Measurements from ENCODE around the gene CTSA. TPM values are rescaled to one million over a fixed set of nuclear protein-coding genes. Genes with fewer than 3 reads are reported as not detected.

CTSA gene
- total RNA-seq, 1 donor from 2014 or later = 69.0 TPM

DNA sequence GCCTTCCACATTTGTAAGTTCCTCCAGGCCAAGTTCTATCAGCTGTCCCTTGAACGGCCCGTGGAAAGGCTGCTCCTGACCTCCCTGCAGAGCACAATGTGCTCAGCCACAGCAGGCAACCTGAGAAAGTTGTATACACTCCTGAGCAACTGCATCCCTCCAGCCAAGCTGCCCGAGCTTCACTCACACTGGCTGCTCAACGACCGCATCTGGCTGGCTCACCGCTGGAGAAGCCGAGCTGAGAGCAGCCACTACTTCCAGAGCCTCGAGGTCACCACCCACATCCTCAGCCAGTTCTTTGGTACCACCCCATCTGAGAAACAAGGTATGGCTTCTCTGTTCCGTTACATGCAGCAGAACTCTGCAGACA is 8.1 kb upstream of the CTSA start:
- H3K27ac ChIP-seq (ENCODE audit: low read depth, low read length) = no peak overlapping the region
- H3K79me2 ChIP-seq (ENCODE audit: insufficient read depth, low read length) = peaks cover 31% of the 10 kb centered on the region
- Mint-ChIP-seq H3K36me3 (ENCODE audit: low read depth, unreplicated experiment) (peaks cover 20% of the 10 kb centered on the region), H3K4me1 (ENCODE audit: low read depth, unreplicated experiment) (peaks cover 18% of the 10 kb centered on the region), H3K4me3 (ENCODE audit: unreplicated experiment) (peak overlapping the region; percentile 55), H3K9me3 (ENCODE audit: unreplicated experiment) (no peaks in the 10 kb centered on the region), H3K27me3 (ENCODE audit: low read depth, unreplicated experiment) (no peaks in the 10 kb centered on the region), H3K27ac (ENCODE audit: unreplicated experiment) (no peak overlapping the region)
- H3K4me2 ChIP-seq (ENCODE audit: low read length) = no peak overlapping the region
- TF ChIP-seq, protein P1, sequence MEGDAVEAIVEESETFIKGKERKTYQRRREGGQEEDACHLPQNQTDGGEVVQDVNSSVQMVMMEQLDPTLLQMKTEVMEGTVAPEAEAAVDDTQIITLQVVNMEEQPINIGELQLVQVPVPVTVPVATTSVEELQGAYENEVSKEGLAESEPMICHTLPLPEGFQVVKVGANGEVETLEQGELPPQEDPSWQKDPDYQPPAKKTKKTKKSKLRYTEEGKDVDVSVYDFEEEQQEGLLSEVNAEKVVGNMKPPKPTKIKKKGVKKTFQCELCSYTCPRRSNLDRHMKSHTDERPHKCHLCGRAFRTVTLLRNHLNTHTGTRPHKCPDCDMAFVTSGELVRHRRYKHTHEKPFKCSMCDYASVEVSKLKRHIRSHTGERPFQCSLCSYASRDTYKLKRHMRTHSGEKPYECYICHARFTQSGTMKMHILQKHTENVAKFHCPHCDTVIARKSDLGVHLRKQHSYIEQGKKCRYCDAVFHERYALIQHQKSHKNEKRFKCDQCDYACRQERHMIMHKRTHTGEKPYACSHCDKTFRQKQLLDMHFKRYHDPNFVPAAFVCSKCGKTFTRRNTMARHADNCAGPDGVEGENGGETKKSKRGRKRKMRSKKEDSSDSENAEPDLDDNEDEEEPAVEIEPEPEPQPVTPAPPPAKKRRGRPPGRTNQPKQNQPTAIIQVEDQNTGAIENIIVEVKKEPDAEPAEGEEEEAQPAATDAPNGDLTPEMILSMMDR (IDR thresholded peaks at IDR 0.05; ENCODE audit: insufficient read depth, low read depth, low read length) = no peak
- TF ChIP-seq EZH2 (IDR thresholded peaks at IDR 0.05; ENCODE audit: insufficient read depth, low read length) = no peak
- H3K9ac ChIP-seq (ENCODE audit: low read length) = no peak overlapping the region
- H3K4me3 ChIP-seq (ENCODE audit: insufficient read depth, low read depth, low read length) = no peak overlapping the region
- H3K27me3 ChIP-seq (ENCODE audit: insufficient read depth, low read length) = no peaks in the 10 kb centered on the region
- peaks cover 12% of the 10 kb centered on the region for H3K36me3 ChIP-seq (ENCODE audit: insufficient read depth, low read length)
- H3K4me1 ChIP-seq (ENCODE audit: insufficient read depth, low read length) = peaks cover 10% of the 10 kb centered on the region
- FAIRE-seq (no peak), DNase-seq (ENCODE audit: low read depth) (no peak)
- H3K9me3 ChIP-seq (ENCODE audit: insufficient read depth, low read depth, low read length) = no peaks in the 10 kb centered on the region
- H4K20me1 ChIP-seq (ENCODE audit: insufficient read depth, low read length) = peaks cover 20% of the 10 kb centered on the region
- no peak overlapping the region for H2AFZ ChIP-seq (ENCODE audit: low read depth, low read length)

DNA sequence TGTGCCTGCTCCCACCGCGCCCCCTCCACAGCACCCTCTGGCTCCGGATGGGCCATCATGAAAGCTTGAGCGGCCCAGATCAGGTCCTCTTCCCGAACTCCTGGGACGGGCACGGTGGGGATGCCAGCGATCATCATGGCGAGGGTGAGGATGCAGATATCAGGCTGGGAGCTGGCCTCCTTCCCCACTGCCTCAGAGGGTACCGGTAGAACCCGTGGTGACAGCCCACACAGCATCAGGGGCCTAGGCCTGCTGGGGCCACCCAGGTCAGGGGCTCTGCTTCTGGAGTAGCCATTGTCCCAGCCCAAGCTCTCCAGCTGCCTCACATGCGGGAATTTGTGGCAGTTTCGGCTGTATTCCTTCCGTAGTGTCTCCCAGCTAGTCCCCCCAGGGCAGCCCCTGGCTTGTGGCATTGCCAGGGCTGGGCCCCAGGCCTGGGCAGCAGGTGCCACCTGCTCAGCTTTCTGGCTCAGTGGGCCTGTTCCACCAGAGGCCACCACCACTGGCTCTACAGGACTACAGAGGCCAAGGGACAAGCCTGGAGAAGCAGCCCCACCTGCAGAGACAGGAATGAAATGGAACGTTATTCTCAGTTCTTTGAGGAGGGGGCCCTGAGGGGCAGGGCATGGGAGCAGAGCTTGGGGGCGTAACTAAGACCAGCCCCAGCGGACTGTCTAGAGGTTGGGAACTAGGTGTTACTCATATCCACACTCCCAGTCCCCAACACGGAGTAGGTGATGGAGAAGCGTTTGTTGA is 4.4 kb upstream of the CTSA start:
- DNase-seq (ENCODE audit: low read depth) = no peak
- FAIRE-seq = no peak
- no peaks in the 10 kb centered on the region for H3K9me3 ChIP-seq (ENCODE audit: insufficient read depth, low read depth, low read length)
- H3K27ac ChIP-seq (ENCODE audit: low read depth, low read length) = no peak overlapping the region
- TF ChIP-seq EZH2 (IDR thresholded peaks at IDR 0.05; ENCODE audit: insufficient read depth, low read length) = no peak
- TF ChIP-seq, protein P1 (IDR thresholded peaks at IDR 0.05; ENCODE audit: insufficient read depth, low read depth, low read length) = no peak
- H3K4me1 ChIP-seq (ENCODE audit: insufficient read depth, low read length) = peaks cover 27% of the 10 kb centered on the region
- Mint-ChIP-seq H3K27me3 (ENCODE audit: low read depth, unreplicated experiment) (no peaks in the 10 kb centered on the region), H3K9me3 (ENCODE audit: unreplicated experiment) (no peaks in the 10 kb centered on the region), H3K36me3 (ENCODE audit: low read depth, unreplicated experiment) (peaks cover 17% of the 10 kb centered on the region), H3K4me3 (ENCODE audit: unreplicated experiment) (no peak overlapping the region), H3K27ac (ENCODE audit: unreplicated experiment) (no peak overlapping the region), H3K4me1 (ENCODE audit: low read depth, unreplicated experiment) (peaks cover 21% of the 10 kb centered on the region)
- H3K36me3 ChIP-seq (ENCODE audit: insufficient read depth, low read length) = peaks cover 12% of the 10 kb centered on the region
- H3K4me2 ChIP-seq (ENCODE audit: low read length) = no peak overlapping the region
- no peak overlapping the region for H3K4me3 ChIP-seq (ENCODE audit: insufficient read depth, low read depth, low read length)
- H4K20me1 ChIP-seq (ENCODE audit: insufficient read depth, low read length) = peaks cover 34% of the 10 kb centered on the region
- H2AFZ ChIP-seq (ENCODE audit: low read depth, low read length) = no peak overlapping the region
- H3K9ac ChIP-seq (ENCODE audit: low read length) = no peak overlapping the region
- H3K79me2 ChIP-seq (ENCODE audit: insufficient read depth, low read length) = peaks cover 33% of the 10 kb centered on the region
- H3K27me3 ChIP-seq (ENCODE audit: insufficient read depth, low read length) = no peaks in the 10 kb centered on the region

DNA sequence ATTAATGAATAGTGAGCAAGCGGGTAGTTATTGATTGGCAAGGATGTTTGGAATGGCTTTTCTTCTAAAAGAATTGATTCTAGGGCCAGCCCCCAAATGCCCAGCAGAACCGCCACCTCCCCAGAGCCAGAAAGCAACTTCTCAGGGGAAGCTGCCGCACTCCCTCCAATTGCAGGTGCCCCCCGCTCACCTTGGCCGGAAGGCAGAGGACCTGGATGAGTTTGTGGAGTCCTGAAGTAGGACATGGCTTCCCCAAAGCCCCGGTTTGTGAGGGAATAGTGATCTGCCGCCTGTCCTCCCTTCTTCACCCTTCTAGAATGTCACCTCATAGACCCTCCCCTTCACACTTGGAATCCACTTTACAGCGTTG is 3.8 kb upstream of the CTSA start, which contains the start of gene SPATA25:
Gene SPATA25, minus strand, starts transcription at position 277 of the 370 bp plus-strand sequence. Its CDS starts 32 bp downstream, at position 245.
- Histone ChIP-seq H4K20me1 (ENCODE audit: insufficient read depth, low read length) (peaks cover 38% of the 10 kb centered on the region), H3K4me2 (ENCODE audit: low read length) (no peak within 1 kb of the TSS), H2AFZ (ENCODE audit: low read depth, low read length) (no peak within 1 kb of the TSS), H3K27me3 (ENCODE audit: insufficient read depth, low read length) (no peaks in the 10 kb centered on the region), H3K36me3 (ENCODE audit: insufficient read depth, low read length) (peaks cover 12% of the 10 kb centered on the region), H3K9me3 (ENCODE audit: insufficient read depth, low read depth, low read length) (no peaks in the 10 kb centered on the region), H3K27ac (ENCODE audit: low read depth, low read length) (no peak within 1 kb of the TSS), H3K79me2 (ENCODE audit: insufficient read depth, low read length) (peaks cover 33% of the 10 kb centered on the region), H3K9ac (ENCODE audit: low read length) (no peak within 1 kb of the TSS), H3K4me3 (ENCODE audit: insufficient read depth, low read depth, low read length) (no peak within 1 kb of the TSS), H3K4me1 (ENCODE audit: insufficient read depth, low read length) (peaks cover 32% of the 10 kb centered on the region)
- Mint-ChIP-seq H3K27ac (ENCODE audit: unreplicated experiment) (no peak within 1 kb of the TSS), H3K36me3 (ENCODE audit: low read depth, unreplicated experiment) (peaks cover 17% of the 10 kb centered on the region), H3K4me1 (ENCODE audit: low read depth, unreplicated experiment) (peaks cover 21% of the 10 kb centered on the region), H3K4me3 (ENCODE audit: unreplicated experiment) (no peak within 1 kb of the TSS), H3K27me3 (ENCODE audit: low read depth, unreplicated experiment) (no peaks in the 10 kb centered on the region), H3K9me3 (ENCODE audit: unreplicated experiment) (no peaks in the 10 kb centered on the region)
- FAIRE-seq (no peak), DNase-seq (ENCODE audit: low read depth) (no peak)
- TF ChIP-seq, protein P1 (IDR thresholded peaks at IDR 0.05; ENCODE audit: insufficient read depth, low read depth, low read length) = no peak
- TF ChIP-seq EZH2 (IDR thresholded peaks at IDR 0.05; ENCODE audit: insufficient read depth, low read length) = no peak

Measured in astrocyte (in vitro differentiated cells and primary cell).